Natural killer cell (primary cell): ENCODE data around the gene DEAF1. TPM values are rescaled to one million over a fixed set of nuclear protein-coding genes. Genes with fewer than 3 reads are reported as not detected.

Experiments
- ATAC-seq, 3 donors: fragments of 150-1000 bp in 2 of 3; fragments of 200-7000 bp in 1 of 3; cut with Tn5 transposase; 1 replicate in 1 of 3; 2 replicates in 2 of 3; pipeline ENCODE4 v1.10.0; 2021; ENCODE audit warnings: mild to moderate bottlenecking in 2 of 3, moderate library complexity in 2 of 3
- DNase-seq, 2 donors: peaks; one replicate each; pipeline versions ENCODE4 v3.0.0 to v3.0.0-alpha.2; 2013 to 2021; ENCODE audit warnings: mixed read lengths in 1 of 2
- H3K27ac ChIP-seq: one replicate; pipeline ENCODE4 v1.5.1; 2013; ENCODE audit warnings: mild to moderate bottlenecking, low read length
- H3K27me3 ChIP-seq: one replicate; pipeline ENCODE4 v1.6.1; 2013; ENCODE audit warnings: low read length; ENCODE audit not compliant: control insufficient read depth, insufficient read depth
- H3K36me3 ChIP-seq: one replicate; pipeline ENCODE4 v1.6.1; 2013; ENCODE audit warnings: low read length; ENCODE audit not compliant: control insufficient read depth, insufficient read depth
- H3K4me1 ChIP-seq: one replicate; pipeline ENCODE4 v1.6.1; 2013; ENCODE audit warnings: low read length; ENCODE audit not compliant: control insufficient read depth, insufficient read depth
- H3K4me3 ChIP-seq: one replicate; pipeline ENCODE4 v1.5.1; 2013; ENCODE audit warnings: low read length
- H3K9me3 ChIP-seq: one replicate; pipeline ENCODE4 v1.6.1; 2013; ENCODE audit warnings: low read length; ENCODE audit not compliant: control insufficient read depth, insufficient read depth
- H3K27ac Mint-ChIP-seq, 2 donors: one replicate each; pipeline ENCODE4 v1.8.0; 2022; ENCODE audit warnings: mild to moderate bottlenecking in 2 of 2, mixed read lengths in 2 of 2, moderate library complexity in 1 of 2
- H3K27me3 Mint-ChIP-seq, 2 donors: one replicate each; pipeline ENCODE4 v1.8.0; 2022; ENCODE audit warnings: low read depth in 2 of 2, mixed read lengths in 2 of 2
- H3K36me3 Mint-ChIP-seq: one replicate; pipeline ENCODE4 v1.8.0; 2022; ENCODE audit warnings: mixed read lengths
- H3K4me1 Mint-ChIP-seq, 2 donors: one replicate each; pipeline ENCODE4 v1.8.0; 2022; ENCODE audit warnings: mixed read lengths in 2 of 2
- H3K4me3 Mint-ChIP-seq: one replicate; pipeline ENCODE4 v1.8.0; 2022; ENCODE audit warnings: mild to moderate bottlenecking, moderate library complexity, mixed read lengths
- H3K9me3 Mint-ChIP-seq, 2 donors: one replicate each; pipeline ENCODE4 v1.8.0; 2022; ENCODE audit warnings: mixed read lengths in 2 of 2
- CTCF ChIP-seq: fragments of 200-600 bp; IDR thresholded peaks from one replicate; pipeline ENCODE4 v1.8.0; 2022; ENCODE audit warnings: antibody characterized with exemption
- whole genome bisulfite sequencing: methylation state at CpG from one replicate; pipeline ENCODE4 v1.1.7; 2013; ENCODE audit warnings: missing lambda C conversion rate; ENCODE audit not compliant: insufficient coverage; 5-methylcytosine and 5-hydroxymethylcytosine counted together
- intact Hi-C: fragments of 100-400 bp; cut with micrococcal nuclease; formaldehyde crosslinking; loops from one replicate; pipeline ENCODE4 v1.14.2; 2022
- total RNA-seq, 4 donors: library from RNA; stranded (reverse); fragments of 120-200 nt in 1 of 4; gene quantifications; one replicate each; pipeline versions ENCODE4 v1.2.3 to v1.2.4, GENCODE V29; 2013 to 2022

Gene DEAF1
- total RNA-seq, 3 donors from 2014 or later (not counting 1 experiment from before 2014, with no cell fraction given), result 25.9 to 26.9 (median 26.8) TPM

- Histone ChIP-seq H3K27me3 (no peaks in the 10 kb centered on the region), H3K4me1 (peaks cover 39% of the 10 kb centered on the region), H3K9me3 (no peaks in the 10 kb centered on the region), H3K4me3 (no peak overlapping the region), H3K36me3 (peaks cover 18% of the 10 kb centered on the region), H3K27ac (no peak overlapping the region)
- WGBS, result 88% methylated on average over 57 of the region's 57 CpGs
- no peak for ATAC-seq
- H3K36me3 Mint-ChIP-seq, result no peaks in the 10 kb centered on the region
- no peak overlapping the region for H3K4me3 Mint-ChIP-seq
- peaks cover 1 to 18% of the 10 kb centered on the region in 2 donors for H3K4me1 Mint-ChIP-seq
- H3K27ac Mint-ChIP-seq, result peak overlapping the region in 1 of 2 donors; percentile 89
- no peaks in the 10 kb centered on the region for H3K27me3 Mint-ChIP-seq
- intact Hi-C loops, result loop anchor here (5.0 to 10.0 kb wide), 2 partner anchors 40 to 107 kb away; partner anchors contain the start of gene PHRF1
- no peaks in the 10 kb centered on the region for H3K9me3 Mint-ChIP-seq
- TF ChIP-seq CTCF, result no peak
- no peak for DNase-seq
Observed at GRCh38 chr11:617199-617911, 77.7 kb downstream of the DEAF1 start.

GRCh38 chr11:616320-617198 lies 78.5 kb downstream of the DEAF1 start:
- H3K4me1 ChIP-seq, result peaks cover 39% of the 10 kb centered on the region
- no peaks in the 10 kb centered on the region for H3K9me3 ChIP-seq
- TF ChIP-seq CTCF, result no peak
- H3K9me3 Mint-ChIP-seq, result no peaks in the 10 kb centered on the region
- H3K4me1 Mint-ChIP-seq, result peaks cover 6 to 22% of the 10 kb centered on the region in 2 donors
- 54% methylated on average over 35 of the region's 39 CpGs for WGBS
- DNase-seq (no peak), ATAC-seq (no peak)
- peak overlapping the region; percentile 93 for H3K27ac ChIP-seq
- H3K4me3 Mint-ChIP-seq, result peak overlapping the region; percentile 92
- H3K27ac Mint-ChIP-seq, result peak overlapping the region; percentile 89
- no peaks in the 10 kb centered on the region for H3K36me3 Mint-ChIP-seq
- H3K4me3 ChIP-seq, result peak overlapping the region; percentile 88
- H3K27me3 Mint-ChIP-seq, result no peaks in the 10 kb centered on the region
- H3K27me3 ChIP-seq, result no peaks in the 10 kb centered on the region
- intact Hi-C loops, result loop anchor here (5.0 to 10.0 kb wide), 2 partner anchors 39 to 108 kb away; partner anchors contain the start of gene PHRF1
- H3K36me3 ChIP-seq, result peaks cover 26% of the 10 kb centered on the region

- Histone ChIP-seq H3K4me3 (peak within 1 kb of the TSS; percentile 88), H3K27me3 (no peaks in the 10 kb centered on the region), H3K4me1 (peaks cover 39% of the 10 kb centered on the region), H3K27ac (peak within 1 kb of the TSS; percentile 93), H3K9me3 (no peaks in the 10 kb centered on the region), H3K36me3 (peaks cover 34% of the 10 kb centered on the region)
- no peak for TF ChIP-seq CTCF
- WGBS, result under 1% methylated on average over 66 of the region's 66 CpGs
- DNase-seq, result peak; percentile 84 to 91
- no peaks in the 10 kb centered on the region for H3K27me3 Mint-ChIP-seq
- peak within 1 kb of the TSS; percentile 92 for H3K4me3 Mint-ChIP-seq
- peaks cover 6 to 22% of the 10 kb centered on the region in 2 donors for H3K4me1 Mint-ChIP-seq
- peak within 1 kb of the TSS; percentile 89 for H3K27ac Mint-ChIP-seq
- no peaks in the 10 kb centered on the region for H3K9me3 Mint-ChIP-seq
- intact Hi-C loops, result loop anchor here (5.0 to 10.0 kb wide), 2 partner anchors 38 to 109 kb away; partner anchors contain the start of gene PHRF1
- peak; percentile 80 to 92 (median 82) for ATAC-seq
- H3K36me3 Mint-ChIP-seq, result no peaks in the 10 kb centered on the region
Observed at GRCh38 chr11:615504-616319, 79.3 kb downstream of the DEAF1 start, which contains the start of gene IRF7. TSS of gene IRF7 (minus strand) at chr11:615950. CDS start at chr11:615364, 586 bp downstream.
